ENCODE measurements around the gene FGD1.

The FGD1 gene

GRCh38 chrX:54484666-54485065 is 11.4 kb downstream of the FGD1 start:
- H3K9ac ChIP-seq (ENCODE audit: low read length): no peak overlapping the region
- no peaks in the 10 kb centered on the region for H3F3A ChIP-seq (ENCODE audit: insufficient read depth)
- TF ChIP-seq EZH2phosphoT487 (conservative IDR thresholded peaks at IDR 0.05; ENCODE audit: low read length) (no peak), CTCF (IDR thresholded peaks at IDR 0.05; ENCODE audit: insufficient read depth, low read length, poor library complexity, severe bottlenecking) (no peak)
- no peaks in the 10 kb centered on the region for H3K79me2 ChIP-seq (ENCODE audit: insufficient read depth, low read length)
- H2AFZ ChIP-seq (ENCODE audit: low read depth, low read length, severe bottlenecking): no peak overlapping the region
- no peaks in the 10 kb centered on the region for H3K36me3 ChIP-seq (ENCODE audit: low read length)
- H3K4me2 ChIP-seq (ENCODE audit: low read depth, low read length, poor library complexity, severe bottlenecking): no peak overlapping the region
- H3K9me3 ChIP-seq (ENCODE audit: insufficient read depth, low read length): no peaks in the 10 kb centered on the region
- H3K9me2 ChIP-seq (replicated peaks; ENCODE audit: insufficient read depth, low read length): no peaks in the 10 kb centered on the region
- H4K20me1 ChIP-seq (ENCODE audit: low read depth, low read length): no peaks in the 10 kb centered on the region
- H3K27me3 ChIP-seq (ENCODE audit: low read length): no peaks in the 10 kb centered on the region
- no peak overlapping the region for H3K4me3 ChIP-seq (ENCODE audit: insufficient read depth, low read length, poor library complexity, severe bottlenecking)
- H3K27ac ChIP-seq (ENCODE audit: low read depth, low read length): no peak overlapping the region

- Histone ChIP-seq H3K9me3 (ENCODE audit: insufficient read depth, low read length) (no peaks in the 10 kb centered on the region), H3K27ac (ENCODE audit: low read depth, low read length) (no peak overlapping the region), H3K4me3 (ENCODE audit: insufficient read depth, low read length, poor library complexity, severe bottlenecking) (no peak overlapping the region), H3K9ac (ENCODE audit: low read length) (no peak overlapping the region), H3K36me3 (ENCODE audit: low read length) (no peaks in the 10 kb centered on the region), H2AFZ (ENCODE audit: low read depth, low read length, severe bottlenecking) (no peak overlapping the region), H3K27me3 (ENCODE audit: low read length) (no peaks in the 10 kb centered on the region), H3K79me2 (ENCODE audit: insufficient read depth, low read length) (no peaks in the 10 kb centered on the region), H3K4me2 (ENCODE audit: low read depth, low read length, poor library complexity, severe bottlenecking) (no peak overlapping the region), H4K20me1 (ENCODE audit: low read depth, low read length) (no peaks in the 10 kb centered on the region), H3F3A (ENCODE audit: insufficient read depth) (no peaks in the 10 kb centered on the region), H3K9me2 (replicated peaks; ENCODE audit: insufficient read depth, low read length) (no peaks in the 10 kb centered on the region)
- TF ChIP-seq CTCF (IDR thresholded peaks at IDR 0.05; ENCODE audit: insufficient read depth, low read length, poor library complexity, severe bottlenecking): no peak
- no peak for TF ChIP-seq EZH2phosphoT487 (conservative IDR thresholded peaks at IDR 0.05; ENCODE audit: low read length)
Observed at GRCh38 chrX:54483946-54484345, 12.1 kb downstream of the FGD1 start.

- H3K4me3 ChIP-seq (ENCODE audit: insufficient read depth, low read length, poor library complexity, severe bottlenecking): no peak overlapping the region
- no peak overlapping the region for H3K9ac ChIP-seq (ENCODE audit: low read length)
Observed at GRCh38 chrX:54482839-54483593, 13.0 kb downstream of the FGD1 start.

More at GRCh38 chrX:54482839-54483593, 13.0 kb downstream of the FGD1 start:
- no peaks in the 10 kb centered on the region for H3F3A ChIP-seq (ENCODE audit: insufficient read depth)
- no peaks in the 10 kb centered on the region for H3K36me3 ChIP-seq (ENCODE audit: low read length)
- H3K79me2 ChIP-seq (ENCODE audit: insufficient read depth, low read length): no peaks in the 10 kb centered on the region
- H2AFZ ChIP-seq (ENCODE audit: low read depth, low read length, severe bottlenecking): no peak overlapping the region
- no peak overlapping the region for H3K4me2 ChIP-seq (ENCODE audit: low read depth, low read length, poor library complexity, severe bottlenecking)
- no peaks in the 10 kb centered on the region for H3K27me3 ChIP-seq (ENCODE audit: low read length)
- H3K9me3 ChIP-seq (ENCODE audit: insufficient read depth, low read length): no peaks in the 10 kb centered on the region
- H4K20me1 ChIP-seq (ENCODE audit: low read depth, low read length): no peaks in the 10 kb centered on the region
- no peak overlapping the region for H3K27ac ChIP-seq (ENCODE audit: low read depth, low read length)
- no peak for TF ChIP-seq CTCF (IDR thresholded peaks at IDR 0.05; ENCODE audit: insufficient read depth, low read length, poor library complexity, severe bottlenecking)
- TF ChIP-seq EZH2phosphoT487 (conservative IDR thresholded peaks at IDR 0.05; ENCODE audit: low read length): no peak
- H3K9me2 ChIP-seq (replicated peaks; ENCODE audit: insufficient read depth, low read length): no peaks in the 10 kb centered on the region
